Activated CD8-positive, alpha-beta memory T cell treated with anti-CD3 and anti-CD28 coated beads for 1 hour (primary cell): Measurements from ENCODE around the gene NR5A1.

Experiments
- DNase-seq, 2 donors: peaks; one replicate each; pipeline ENCODE4 v3.0.0-alpha.2; 2020; ENCODE audit warnings: low read depth in 1 of 2; ENCODE audit errors: extremely low read depth in 1 of 2

Gene NR5A1

GRCh38 chr9:124467410-124468060, 39.7 kb downstream of the NR5A1 start:
- DNase-seq, result no peak

GRCh38 chr9:124465736-124466135, 41.5 kb downstream of the NR5A1 start:
- DNase-seq, result no peak

- no peak for DNase-seq
Measured at GRCh38 chr9:124462739-124463138, 44.5 kb downstream of the NR5A1 start.

- no peak for DNase-seq
Measured at GRCh38 chr9:124458441-124458840, 48.8 kb downstream of the NR5A1 start.

GRCh38 chr9:124457887-124458431, 49.2 kb downstream of the NR5A1 start:
- no peak for DNase-seq

GRCh38 chr9:124457079-124457886, 49.9 kb downstream of the NR5A1 start:
- DNase-seq, result no peak

GRCh38 chr9:124456341-124457078, 50.7 kb downstream of the NR5A1 start:
- no peak for DNase-seq

GRCh38 chr9:124455820-124456219, 51.4 kb downstream of the NR5A1 start:
- DNase-seq, result no peak

GRCh38 chr9:124454791-124455443, 52.3 kb downstream of the NR5A1 start:
- DNase-seq, result no peak

- no peak for DNase-seq
Measured at GRCh38 chr9:124454296-124454695, 52.9 kb downstream of the NR5A1 start.

- DNase-seq, result no peak
Measured at GRCh38 chr9:124453586-124454191, 53.5 kb downstream of the NR5A1 start.

- no peak for DNase-seq
Measured at GRCh38 chr9:124452841-124453585, 54.2 kb downstream of the NR5A1 start.

GRCh38 chr9:124452326-124452725, 54.9 kb downstream of the NR5A1 start:
- no peak for DNase-seq

GRCh38 chr9:124450931-124451661, 56.1 kb downstream of the NR5A1 start:
- DNase-seq, result no peak

GRCh38 chr9:124450241-124450924, 56.8 kb downstream of the NR5A1 start, which contains the start of gene ADGRD2:
Gene ADGRD2, plus strand, starts transcription at chr9:124450451. Its CDS starts 1,216 bp downstream, at chr9:124451667.
- DNase-seq, result no peak

GRCh38 chr9:124449381-124450151, 57.6 kb downstream of the NR5A1 start:
- DNase-seq, result no peak

- no peak for DNase-seq
Measured at GRCh38 chr9:124448019-124448418, 59.2 kb downstream of the NR5A1 start.

GRCh38 chr9:124447297-124447661, 59.9 kb downstream of the NR5A1 start:
- no peak for DNase-seq
